ENCODE results near the gene FBN3.
"Not testable (repeated sequence)": the region's sequence is repeated elsewhere in the genome, so short reads cannot be mapped to it uniquely, and the experiment has no call there.

The FBN3 gene

GRCh38 chr19:8115805-8116396, 33.5 kb downstream of the FBN3 start:
- no peak for DNase-seq

GRCh38 chr19:8113017-8113416, 36.4 kb downstream of the FBN3 start:
- no peak for DNase-seq

GRCh38 chr19:8111376-8111775, 38.0 kb downstream of the FBN3 start:
- no peak for DNase-seq

GRCh38 chr19:8110931-8111330, 38.5 kb downstream of the FBN3 start:
- DNase-seq: no peak

GRCh38 chr19:8109890-8110662, 39.3 kb downstream of the FBN3 start:
- no peak for DNase-seq

GRCh38 chr19:8109455-8109854, 39.9 kb downstream of the FBN3 start:
- DNase-seq: no peak

- DNase-seq: no peak
Measured at GRCh38 chr19:8108560-8109445, 40.6 kb downstream of the FBN3 start.

- no peak for DNase-seq
Measured at GRCh38 chr19:8107301-8107903, 42.0 kb downstream of the FBN3 start.

- no peak for DNase-seq
Measured at GRCh38 chr19:8105471-8105870, 43.9 kb downstream of the FBN3 start.

GRCh38 chr19:8101910-8102309, 47.5 kb downstream of the FBN3 start:
- DNase-seq: not testable (repeated sequence)

- no peak for DNase-seq
Measured at GRCh38 chr19:8101311-8101710, 48.1 kb downstream of the FBN3 start.

GRCh38 chr19:8097681-8098567, 51.5 kb downstream of the FBN3 start:
- DNase-seq: no peak

- no peak for DNase-seq
Measured at GRCh38 chr19:8097198-8097597, 52.2 kb downstream of the FBN3 start.

- no peak for DNase-seq
Measured at GRCh38 chr19:8096071-8096470, 53.3 kb downstream of the FBN3 start.

GRCh38 chr19:8095354-8095886, 54.0 kb downstream of the FBN3 start:
- no peak for DNase-seq

- DNase-seq: no peak
Measured at GRCh38 chr19:8094336-8094735, 55.1 kb downstream of the FBN3 start.

- DNase-seq: no peak
Measured at GRCh38 chr19:8093740-8094139, 55.7 kb downstream of the FBN3 start.

GRCh38 chr19:8090950-8091349, 58.4 kb downstream of the FBN3 start:
- no peak for DNase-seq

- DNase-seq: no peak
Measured at GRCh38 chr19:8089664-8090601, 59.5 kb downstream of the FBN3 start.

- no peak for DNase-seq
Measured at GRCh38 chr19:8088752-8089663, 60.4 kb downstream of the FBN3 start.
